Measurements from ENCODE around the gene PRSS23.
"Not testable (repeated sequence)": the region's sequence is repeated elsewhere in the genome, so short reads cannot be mapped to it uniquely, and the experiment has no call there.

DNA sequence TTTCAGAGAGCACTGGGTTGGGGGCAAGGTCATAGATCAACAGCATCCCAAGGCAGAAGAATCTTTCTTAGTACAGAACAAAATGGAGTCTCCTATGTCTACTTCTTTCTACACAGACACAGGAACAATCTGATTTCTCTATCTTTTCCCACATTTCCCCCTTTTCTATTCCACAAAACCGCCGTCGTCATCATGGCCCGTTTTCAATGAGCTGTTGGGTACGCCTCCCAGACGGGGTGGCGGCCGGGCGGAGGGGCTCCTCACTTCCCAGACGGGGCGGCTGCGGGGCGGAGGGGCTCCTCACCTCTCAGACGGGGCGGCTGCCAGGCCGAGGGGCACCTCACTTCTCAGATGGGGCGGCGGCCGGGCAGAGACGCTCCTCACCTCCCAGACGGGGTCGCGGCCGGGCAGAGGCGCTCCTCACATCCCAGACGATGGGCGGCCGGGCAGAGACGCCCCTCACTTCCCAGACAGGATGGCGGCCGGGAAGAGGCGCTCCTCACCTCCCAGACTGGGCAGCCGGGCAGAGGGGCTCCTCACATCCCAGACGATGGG lies 29.8 kb upstream of the PRSS23 start:
- not testable (repeated sequence) for TF ChIP-seq CTCF, EP300, POLR2AphosphoS5 (IDR thresholded peaks at IDR 0.05)
